Measurements from ENCODE around the gene RAB40B.

DNA sequence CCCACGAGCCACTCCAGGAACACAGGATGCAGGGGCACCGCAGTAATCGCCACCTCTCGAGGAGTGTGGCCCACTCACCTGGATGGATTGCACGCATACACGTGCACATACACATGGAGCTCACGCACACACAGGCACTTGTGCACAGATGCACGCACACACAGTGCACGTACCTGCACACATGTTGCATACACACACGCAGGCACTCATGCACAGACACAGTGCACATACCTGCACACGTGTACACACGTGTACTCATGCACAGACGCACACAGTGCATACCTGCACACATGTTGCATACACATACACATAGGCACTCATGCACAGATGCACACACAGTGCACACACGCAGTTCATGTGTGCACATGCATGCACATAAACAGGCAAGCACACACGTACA lies 38.6 kb downstream of the RAB40B start:
- TF ChIP-seq, protein P1, sequence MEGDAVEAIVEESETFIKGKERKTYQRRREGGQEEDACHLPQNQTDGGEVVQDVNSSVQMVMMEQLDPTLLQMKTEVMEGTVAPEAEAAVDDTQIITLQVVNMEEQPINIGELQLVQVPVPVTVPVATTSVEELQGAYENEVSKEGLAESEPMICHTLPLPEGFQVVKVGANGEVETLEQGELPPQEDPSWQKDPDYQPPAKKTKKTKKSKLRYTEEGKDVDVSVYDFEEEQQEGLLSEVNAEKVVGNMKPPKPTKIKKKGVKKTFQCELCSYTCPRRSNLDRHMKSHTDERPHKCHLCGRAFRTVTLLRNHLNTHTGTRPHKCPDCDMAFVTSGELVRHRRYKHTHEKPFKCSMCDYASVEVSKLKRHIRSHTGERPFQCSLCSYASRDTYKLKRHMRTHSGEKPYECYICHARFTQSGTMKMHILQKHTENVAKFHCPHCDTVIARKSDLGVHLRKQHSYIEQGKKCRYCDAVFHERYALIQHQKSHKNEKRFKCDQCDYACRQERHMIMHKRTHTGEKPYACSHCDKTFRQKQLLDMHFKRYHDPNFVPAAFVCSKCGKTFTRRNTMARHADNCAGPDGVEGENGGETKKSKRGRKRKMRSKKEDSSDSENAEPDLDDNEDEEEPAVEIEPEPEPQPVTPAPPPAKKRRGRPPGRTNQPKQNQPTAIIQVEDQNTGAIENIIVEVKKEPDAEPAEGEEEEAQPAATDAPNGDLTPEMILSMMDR (IDR thresholded peaks at IDR 0.05), result no peak
- TF ChIP-seq POLR2A (IDR thresholded peaks at IDR 0.05), result no peak

Measured in breast epithelium (tissue), 3 donors.